CD4-positive, alpha-beta memory T cell (primary cell): ENCODE results near the gene CCRL2. TPM values are rescaled to one million over a fixed set of nuclear protein-coding genes. Genes with fewer than 3 reads are reported as not detected.
A peak's percentile ranks its signal among the peaks of the same experiment; 100 is the strongest.
"Not testable (repeated sequence)": the region's sequence is repeated elsewhere in the genome, so short reads cannot be mapped to it uniquely, and the experiment has no call there.

Source experiments
- CTCF ChIA-PET: fragments of 350-600 bp; sonication (Branson Sonifier 250); formaldehyde crosslinking; loops from one replicate; lab custom pipeline; 2021; ENCODE audit warnings: inconsistent platforms; ENCODE audit not compliant: partially characterized antibody; lab: Charles Lee
- POLR2A ChIA-PET: fragments of 350-600 bp; sonication (Branson Sonifier 250); formaldehyde crosslinking; loops from one replicate; lab custom pipeline; 2021; ENCODE audit not compliant: partially characterized antibody; lab: Charles Lee
- DNase-seq, 5 donors: peaks; one replicate each; pipeline versions ENCODE4 v3.0.0 to v3.0.0-alpha.2; 2020 to 2022; ENCODE audit warnings: mixed read lengths in 1 of 5
- H3K27ac ChIP-seq: one replicate; pipeline ENCODE4 v1.7.0; 2013; ENCODE audit warnings: low read depth, low read length
- H3K27me3 ChIP-seq: 2 replicates; pipeline ENCODE4 v1.7.0; 2013; ENCODE audit warnings: mild to moderate bottlenecking, low read length, moderate library complexity; ENCODE audit not compliant: insufficient read depth
- H3K36me3 ChIP-seq: 2 replicates; pipeline ENCODE4 v1.7.0; 2013; ENCODE audit warnings: mild to moderate bottlenecking, low read length, moderate library complexity; ENCODE audit not compliant: insufficient read depth
- H3K4me1 ChIP-seq: 2 replicates; pipeline ENCODE4 v1.7.0; 2013; ENCODE audit warnings: mild to moderate bottlenecking, low read length, moderate library complexity; ENCODE audit not compliant: insufficient read depth
- H3K4me3 ChIP-seq, 2 donors: one replicate each; pipeline ENCODE4 v1.7.0; 2013; ENCODE audit warnings: low read length in 2 of 2, mild to moderate bottlenecking in 1 of 2
- H3K9me3 ChIP-seq, 2 donors: one replicate each; pipeline ENCODE4 v1.7.0; 2013; ENCODE audit warnings: low read length in 2 of 2, control low read depth in 1 of 2; ENCODE audit not compliant: control insufficient read depth in 1 of 2
- H3K27ac Mint-ChIP-seq, 7 donors: one replicate each; pipeline ENCODE4 v1.8.0; 2020 to 2021; ENCODE audit warnings: mixed read lengths in 7 of 7, mild to moderate bottlenecking in 6 of 7, inconsistent platforms in 3 of 7, moderate library complexity in 3 of 7
- H3K27me3 Mint-ChIP-seq, 2 donors: one replicate each; pipeline ENCODE4 v1.8.0; 2020 to 2021; ENCODE audit warnings: mixed read lengths in 2 of 2
- H3K36me3 Mint-ChIP-seq, 2 donors: one replicate each; pipeline ENCODE4 v1.8.0; 2020 to 2021; ENCODE audit warnings: mixed read lengths in 2 of 2, inconsistent platforms in 1 of 2, mild to moderate bottlenecking in 1 of 2
- H3K4me1 Mint-ChIP-seq, 4 donors: one replicate each; pipeline ENCODE4 v1.8.0; 2020 to 2021; ENCODE audit warnings: mixed read lengths in 4 of 4, mild to moderate bottlenecking in 1 of 4
- H3K4me3 Mint-ChIP-seq, 8 donors: one replicate each; pipeline ENCODE4 v1.8.0; 2020 to 2021; ENCODE audit warnings: mixed read lengths in 8 of 8, mild to moderate bottlenecking in 7 of 8, moderate library complexity in 6 of 8, inconsistent platforms in 3 of 8
- H3K9me3 Mint-ChIP-seq, 8 donors: one replicate each; pipeline ENCODE4 v1.8.0; 2020 to 2021; ENCODE audit warnings: mixed read lengths in 8 of 8, mild to moderate bottlenecking in 5 of 8, inconsistent platforms in 3 of 8, moderate library complexity in 1 of 8
- intact Hi-C: fragments of 100-400 bp; cut with micrococcal nuclease; formaldehyde crosslinking; loops from one replicate; pipeline ENCODE4 v1.15.1; 2023
- polyA plus RNA-seq, 2 donors: library from polyadenylated mRNA; unstranded; fragments of 300-500 nt; fragmentation: Illumina TruSeq; gene quantifications; one replicate each; pipeline ENCODE4 v1.2.3, GENCODE V29; 2021
- total RNA-seq, 2 experiments: library from RNA; stranded (reverse); gene quantifications; one replicate each; pipeline ENCODE4 v1.2.3, GENCODE V29; 2021

Gene CCRL2
- total and polyA plus RNA-seq, 4 experiments from 2014 or later = 0.39 to 1.8 (median 0.78) TPM

- H3K36me3 Mint-ChIP-seq, H3K27ac ChIP-seq, DNase-seq, H3K27me3 Mint-ChIP-seq, H3K9me3 ChIP-seq, H3K4me3 ChIP-seq, H3K4me1 ChIP-seq, intact Hi-C loops, POLR2A ChIA-PET, H3K27me3 ChIP-seq, H3K4me3 Mint-ChIP-seq, H3K4me1 Mint-ChIP-seq, H3K36me3 ChIP-seq, H3K27ac Mint-ChIP-seq, CTCF ChIA-PET, H3K9me3 Mint-ChIP-seq: not testable (repeated sequence)
These were observed 18.2 kb upstream of the CCRL2 start for GRCh38 chr3:46388847-46389246.

- Mint-ChIP-seq H3K27ac (no peak overlapping the region), H3K27me3 (no peaks in the 10 kb centered on the region), H3K9me3 (peaks cover 0 to 3% (median 0%) of the 10 kb centered on the region in 8 donors), H3K4me1 (peaks cover 0 to 3% (median 1%) of the 10 kb centered on the region in 4 donors), H3K4me3 (no peak overlapping the region), H3K36me3 (peaks cover 0 to 3% of the 10 kb centered on the region in 2 donors)
- Histone ChIP-seq H3K4me1 (no peaks in the 10 kb centered on the region), H3K9me3 (no peaks in the 10 kb centered on the region), H3K4me3 (no peak overlapping the region), H3K27me3 (no peaks in the 10 kb centered on the region), H3K36me3 (no peaks in the 10 kb centered on the region), H3K27ac (no peak overlapping the region)
- no peak for DNase-seq
- CTCF ChIA-PET = no interaction called here
- POLR2A ChIA-PET = no interaction called here
- intact Hi-C loops = no loop called here
These were observed 17.8 kb upstream of the CCRL2 start for GRCh38 chr3:46389306-46389705.

DNA sequence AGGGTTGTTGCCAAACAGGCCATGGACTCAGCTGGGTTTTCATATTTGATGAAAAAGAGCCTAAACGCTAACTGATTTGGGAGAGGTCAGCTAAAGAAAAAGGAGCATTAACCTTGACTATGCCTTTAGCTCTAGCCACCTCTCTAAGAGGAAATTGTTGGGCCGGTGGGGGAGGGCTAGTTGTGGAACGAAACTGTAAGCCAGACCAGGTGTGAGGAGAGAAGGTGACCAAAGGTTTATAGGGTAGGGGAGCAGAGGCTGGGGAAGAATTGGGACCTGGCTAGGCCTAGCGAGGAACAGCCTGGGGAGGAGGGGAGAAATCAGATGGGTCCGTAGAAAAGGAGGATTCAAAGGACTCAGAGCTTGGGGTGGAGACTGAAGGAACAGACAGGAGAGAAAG is 15.5 kb upstream of the CCRL2 start:
- H3K9me3 Mint-ChIP-seq, H3K4me3 ChIP-seq, H3K9me3 ChIP-seq, H3K27me3 Mint-ChIP-seq, POLR2A ChIA-PET, H3K4me1 Mint-ChIP-seq, intact Hi-C loops, CTCF ChIA-PET, H3K36me3 Mint-ChIP-seq, H3K4me1 ChIP-seq, H3K27ac ChIP-seq, DNase-seq, H3K36me3 ChIP-seq, H3K4me3 Mint-ChIP-seq, H3K27me3 ChIP-seq, H3K27ac Mint-ChIP-seq: not testable (repeated sequence)

GRCh38 chr3:46393011-46393410 is 14.0 kb upstream of the CCRL2 start:
- H3K27ac Mint-ChIP-seq = peak overlapping the region in 1 of 7 donors; percentile 19
- no peak overlapping the region for H3K4me3 ChIP-seq
- no peaks in the 10 kb centered on the region for H3K9me3 Mint-ChIP-seq
- H3K4me1 ChIP-seq = no peaks in the 10 kb centered on the region
- H3K27me3 ChIP-seq = no peaks in the 10 kb centered on the region
- H3K4me1 Mint-ChIP-seq = peaks cover 0 to 3% (median 0%) of the 10 kb centered on the region in 4 donors
- H3K4me3 Mint-ChIP-seq = no peak overlapping the region
- H3K27me3 Mint-ChIP-seq = no peaks in the 10 kb centered on the region
- CTCF ChIA-PET = no interaction called here
- DNase-seq = no peak
- no peaks in the 10 kb centered on the region for H3K36me3 Mint-ChIP-seq
- POLR2A ChIA-PET = no interaction called here
- H3K27ac ChIP-seq = no peak overlapping the region
- intact Hi-C loops = no loop called here
- no peaks in the 10 kb centered on the region for H3K36me3 ChIP-seq
- no peaks in the 10 kb centered on the region for H3K9me3 ChIP-seq

DNA sequence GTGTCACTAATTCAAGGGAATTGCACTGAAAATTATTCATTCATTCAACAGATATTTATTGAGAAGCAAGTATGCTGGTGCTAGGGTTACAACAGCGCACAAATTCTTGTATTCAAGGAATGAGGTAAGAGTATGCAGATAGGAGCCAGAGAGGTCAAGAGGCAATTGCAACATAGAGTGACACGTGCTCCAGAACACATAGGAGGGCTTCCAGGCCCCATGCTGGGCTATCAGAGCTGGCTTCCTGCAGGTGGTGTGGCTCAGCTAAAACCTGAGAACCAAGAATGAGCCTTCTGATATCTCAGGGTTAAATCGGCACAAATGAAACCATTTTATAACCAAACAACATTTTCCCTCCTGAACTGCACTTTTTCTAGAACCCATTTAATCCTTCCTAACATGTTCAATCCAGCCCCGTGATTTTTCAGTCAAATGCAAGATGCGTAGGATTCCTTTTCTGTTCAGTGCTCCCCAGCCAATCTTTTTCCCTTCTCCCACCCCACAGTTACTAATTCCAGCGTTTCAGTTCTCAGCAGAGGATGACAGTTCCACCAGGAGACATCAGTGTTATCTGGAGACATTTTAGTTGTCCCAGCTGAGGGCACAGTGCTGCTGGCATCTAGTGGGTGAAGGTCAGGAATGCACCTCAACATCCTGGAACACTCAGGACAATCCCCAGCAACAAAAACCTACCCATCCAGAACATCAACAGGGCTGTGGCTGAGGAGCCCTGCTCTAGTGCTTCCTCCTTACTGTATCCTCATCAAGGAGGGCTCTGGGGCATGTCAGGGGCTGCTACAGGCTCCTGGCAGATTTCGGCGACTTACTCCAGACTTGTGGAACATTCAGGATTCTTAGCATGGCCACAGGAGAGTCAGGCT is 13.3 kb upstream of the CCRL2 start:
- no peaks in the 10 kb centered on the region for H3K36me3 Mint-ChIP-seq
- H3K27ac Mint-ChIP-seq = peak overlapping the region in 1 of 7 donors; percentile 52
- no peak for DNase-seq
- intact Hi-C loops = no loop called here
- Histone ChIP-seq H3K27ac (no peak overlapping the region), H3K27me3 (no peaks in the 10 kb centered on the region), H3K36me3 (no peaks in the 10 kb centered on the region), H3K9me3 (no peaks in the 10 kb centered on the region), H3K4me1 (no peaks in the 10 kb centered on the region), H3K4me3 (no peak overlapping the region)
- POLR2A ChIA-PET = no interaction called here
- H3K4me3 Mint-ChIP-seq = no peak overlapping the region
- no peaks in the 10 kb centered on the region for H3K27me3 Mint-ChIP-seq
- peaks cover 0 to 3% (median 0%) of the 10 kb centered on the region in 4 donors for H3K4me1 Mint-ChIP-seq
- H3K9me3 Mint-ChIP-seq = no peaks in the 10 kb centered on the region
- CTCF ChIA-PET = no interaction called here

DNA sequence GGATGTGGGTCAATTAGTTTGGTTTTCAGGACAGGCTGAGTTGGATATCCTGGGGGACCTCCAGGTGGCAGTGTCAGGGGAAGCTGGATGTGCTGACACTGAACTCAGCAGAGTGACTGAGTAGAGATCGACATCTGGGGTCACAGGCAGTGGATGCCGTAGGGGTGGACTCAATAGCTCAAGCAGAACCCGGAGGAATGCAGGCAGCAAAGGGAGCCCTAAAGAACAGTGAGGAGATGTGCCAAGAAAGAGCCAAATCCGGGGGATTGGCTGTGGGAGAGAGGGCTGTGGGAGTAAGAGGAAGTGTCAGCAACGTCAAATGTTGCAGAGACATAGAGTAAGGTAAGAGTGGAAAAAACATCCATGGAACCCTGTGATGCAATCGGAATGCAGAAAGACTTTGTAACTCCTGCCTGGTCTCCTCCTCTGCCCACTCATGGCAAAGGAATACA is 11.8 kb upstream of the CCRL2 start:
- no peak overlapping the region for H3K4me3 Mint-ChIP-seq
- POLR2A ChIA-PET = no interaction called here

DNA sequence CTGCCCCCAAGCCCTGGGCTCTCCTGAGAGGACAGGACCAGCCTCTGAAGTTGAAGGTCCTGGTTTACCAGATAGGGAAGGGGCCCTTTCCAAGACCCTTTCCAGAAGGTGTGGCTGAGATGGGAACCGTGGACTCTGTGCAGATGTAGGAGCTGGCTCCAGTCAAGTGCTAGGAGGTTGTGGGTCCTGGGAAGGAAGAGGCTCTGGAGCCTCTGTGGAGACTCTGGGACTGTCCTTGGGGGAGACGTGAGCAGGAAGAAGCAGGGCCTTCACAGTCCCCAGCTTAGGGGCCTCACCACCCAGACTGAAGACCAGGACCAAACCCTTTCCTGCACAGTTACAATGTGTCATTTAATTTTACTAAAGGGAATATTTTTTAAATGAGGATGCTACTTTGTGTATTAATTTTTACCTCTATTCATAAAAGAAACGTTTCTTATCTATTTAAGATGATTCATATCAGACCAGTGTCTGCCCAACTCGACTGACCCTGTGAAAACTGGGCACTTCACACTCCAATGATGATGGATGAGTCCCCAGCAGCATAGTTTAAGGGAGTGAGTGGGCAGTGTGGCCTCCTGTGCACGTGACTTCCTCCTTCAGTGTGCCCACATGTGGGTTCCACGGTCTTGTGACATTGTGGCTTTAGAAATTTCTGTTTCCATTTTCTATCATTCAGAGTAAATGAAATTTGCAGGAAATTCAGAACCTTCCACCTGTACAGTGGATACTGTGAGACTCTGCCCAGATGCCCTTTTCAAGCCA is 11.1 kb upstream of the CCRL2 start:
- Histone ChIP-seq H3K4me3 (no peak overlapping the region), H3K27ac (no peak overlapping the region), H3K4me1 (no peaks in the 10 kb centered on the region), H3K36me3 (no peaks in the 10 kb centered on the region), H3K27me3 (no peaks in the 10 kb centered on the region), H3K9me3 (no peaks in the 10 kb centered on the region)
- Mint-ChIP-seq H3K9me3 (no peaks in the 10 kb centered on the region), H3K36me3 (no peaks in the 10 kb centered on the region), H3K27ac (peak overlapping the region in 1 of 7 donors; percentile 11), H3K4me3 (no peak overlapping the region), H3K27me3 (no peaks in the 10 kb centered on the region), H3K4me1 (peaks cover 0 to 3% (median 0%) of the 10 kb centered on the region in 4 donors)
- no peak for DNase-seq
- ChIA-PET CTCF (no interaction called here), POLR2A (no interaction called here)
- intact Hi-C loops = no loop called here

More for the DNA sequence above, 11.8 kb upstream of the CCRL2 start:
- H3K36me3 ChIP-seq = no peaks in the 10 kb centered on the region
- no peaks in the 10 kb centered on the region for H3K4me1 ChIP-seq
- H3K27ac Mint-ChIP-seq = peak overlapping the region in 1 of 7 donors; percentile 6
- H3K27ac ChIP-seq = no peak overlapping the region
- no peak for DNase-seq
- H3K36me3 Mint-ChIP-seq = no peaks in the 10 kb centered on the region
- no peaks in the 10 kb centered on the region for H3K27me3 ChIP-seq
- intact Hi-C loops = no loop called here
- no peaks in the 10 kb centered on the region for H3K9me3 Mint-ChIP-seq
- no peaks in the 10 kb centered on the region for H3K9me3 ChIP-seq
- H3K4me1 Mint-ChIP-seq = peaks cover 0 to 3% (median 0%) of the 10 kb centered on the region in 4 donors
- no peak overlapping the region for H3K4me3 ChIP-seq
- H3K27me3 Mint-ChIP-seq = no peaks in the 10 kb centered on the region
- CTCF ChIA-PET = interaction anchor here (0.6 kb wide), 1 partner anchor 88 kb away, joined by 3 read pairs; no protein-coding TSS in a partner anchor
